Activated T-cell treated with anti-CD3 and anti-CD28 coated beads for 1 hour (primary cell): ENCODE results near the gene LOXL1.

ENCODE experiments used
- DNase-seq: peaks from one replicate; pipeline ENCODE4 v3.0.0-alpha.2; 2020; ENCODE audit warnings: low read depth

The LOXL1 gene

DNA sequence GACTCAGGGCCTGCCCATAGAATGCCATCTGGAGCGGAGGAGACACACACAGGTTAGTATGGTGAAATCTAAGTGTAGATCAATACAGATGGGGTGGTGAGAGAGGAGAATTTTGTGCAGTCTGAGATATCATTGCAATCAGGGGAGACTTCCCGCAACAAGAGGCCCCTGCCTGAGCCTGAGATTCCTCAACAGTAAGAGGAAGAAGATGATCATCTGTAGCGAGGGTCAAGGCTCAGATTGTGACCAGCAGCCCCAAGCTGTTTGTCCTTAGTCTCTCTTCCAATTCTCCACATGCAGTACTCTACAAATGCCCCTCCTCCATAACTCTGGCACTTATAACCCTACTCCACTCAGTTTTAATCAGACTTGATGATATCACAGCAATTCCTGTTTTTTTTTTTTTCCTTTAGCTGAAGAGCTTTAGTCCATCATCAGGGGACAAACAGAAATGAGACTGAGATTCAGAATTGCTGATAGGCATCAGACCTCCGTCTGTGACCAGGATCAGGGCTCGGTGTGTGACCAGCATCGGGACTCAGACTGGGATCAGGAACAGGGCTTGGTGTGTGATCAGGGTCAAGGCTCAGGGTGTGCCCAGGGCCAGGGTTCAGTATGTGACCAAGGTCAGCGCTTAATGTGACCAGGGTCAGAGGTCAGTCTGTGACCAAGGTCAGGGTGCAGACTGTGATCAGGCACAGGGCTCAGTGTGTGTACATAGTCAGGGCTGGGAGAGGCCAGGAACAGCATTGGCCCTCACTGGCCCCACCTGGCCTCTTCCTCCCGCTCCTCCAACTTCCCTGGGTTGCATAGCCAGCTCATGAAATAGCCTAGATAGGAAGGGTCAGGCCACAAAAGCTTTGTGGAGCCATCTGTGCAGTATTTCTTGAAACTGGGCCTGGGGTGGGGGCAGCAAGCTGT, 14.1 kb downstream of the LOXL1 start:
- no peak for DNase-seq

DNA sequence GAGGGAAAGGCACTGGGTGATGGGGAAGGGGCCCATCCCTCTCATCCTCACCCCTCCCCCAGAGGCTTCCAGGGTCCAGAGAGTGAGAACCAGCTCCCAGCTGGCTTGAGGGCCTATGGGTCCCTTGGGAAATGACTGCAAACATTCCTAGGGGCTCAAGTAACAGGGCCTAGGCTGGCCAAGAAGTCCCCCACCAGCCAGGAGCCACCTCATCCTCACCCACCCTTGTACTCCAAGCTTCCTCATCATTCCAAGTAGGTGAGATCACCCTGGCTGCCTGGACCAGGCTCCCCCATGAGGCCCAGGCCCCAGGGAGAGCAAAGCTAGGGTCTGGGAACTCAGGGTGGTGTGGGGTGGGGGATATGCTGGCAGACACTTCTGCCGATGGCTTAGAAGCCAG, 14.8 kb downstream of the LOXL1 start:
- no peak for DNase-seq

DNA sequence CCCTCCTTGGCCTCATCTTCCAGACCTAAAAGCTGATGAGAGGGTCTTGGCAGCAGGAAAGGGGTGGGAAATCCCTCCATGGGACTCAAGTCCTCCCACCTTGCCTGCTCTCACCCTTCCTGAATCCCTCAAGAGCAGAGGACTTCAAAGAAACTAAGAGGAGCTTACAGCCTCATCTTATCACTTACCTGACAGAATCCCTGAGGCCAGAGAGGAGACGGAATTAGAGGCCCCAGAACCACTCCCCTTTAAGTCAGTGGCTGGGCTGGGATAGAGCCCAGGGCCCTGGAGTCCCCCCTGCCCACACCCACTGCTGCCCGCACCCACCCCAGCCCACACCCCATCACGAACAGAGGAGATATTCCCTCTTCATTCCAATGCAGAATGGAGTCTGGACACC, 15.2 kb downstream of the LOXL1 start:
- no peak for DNase-seq

DNA sequence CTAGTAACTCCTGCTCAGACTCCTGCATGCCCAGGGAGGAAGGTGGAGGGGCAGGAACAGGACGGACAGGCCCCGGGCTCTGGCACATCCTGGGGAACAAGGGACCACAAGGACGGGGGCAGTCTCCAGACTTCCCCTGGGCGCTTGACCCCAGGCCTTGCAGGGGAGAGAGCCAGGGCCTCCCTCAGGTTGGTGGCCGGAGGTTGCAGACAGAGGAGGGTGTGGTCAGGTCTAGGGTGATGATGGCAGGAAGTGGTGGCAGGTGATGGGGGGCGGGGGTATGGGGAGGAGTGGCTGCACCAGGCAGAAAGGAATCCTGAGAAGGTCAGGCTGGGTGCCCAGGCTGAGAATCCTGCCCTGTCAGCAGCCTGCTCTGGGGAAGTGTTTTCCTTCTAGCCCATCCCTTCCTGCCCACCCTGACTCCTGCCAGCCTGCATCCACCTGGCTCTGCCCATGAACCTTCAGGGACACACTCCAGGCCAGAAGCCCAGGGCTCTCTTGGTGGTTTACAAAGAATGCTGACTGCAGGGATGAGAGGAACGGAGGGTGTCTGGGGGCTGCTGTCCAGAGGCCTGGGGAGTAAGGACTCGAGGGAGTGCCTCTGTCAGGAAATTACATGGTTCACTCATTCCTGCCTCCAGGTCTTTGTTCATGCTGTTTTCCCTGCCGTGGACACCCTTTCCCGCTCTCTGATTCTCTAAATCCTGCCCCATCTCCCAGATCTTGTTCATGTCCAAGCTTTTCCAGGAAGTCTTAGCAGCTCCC, 15.8 kb downstream of the LOXL1 start:
- DNase-seq, result no peak

DNA sequence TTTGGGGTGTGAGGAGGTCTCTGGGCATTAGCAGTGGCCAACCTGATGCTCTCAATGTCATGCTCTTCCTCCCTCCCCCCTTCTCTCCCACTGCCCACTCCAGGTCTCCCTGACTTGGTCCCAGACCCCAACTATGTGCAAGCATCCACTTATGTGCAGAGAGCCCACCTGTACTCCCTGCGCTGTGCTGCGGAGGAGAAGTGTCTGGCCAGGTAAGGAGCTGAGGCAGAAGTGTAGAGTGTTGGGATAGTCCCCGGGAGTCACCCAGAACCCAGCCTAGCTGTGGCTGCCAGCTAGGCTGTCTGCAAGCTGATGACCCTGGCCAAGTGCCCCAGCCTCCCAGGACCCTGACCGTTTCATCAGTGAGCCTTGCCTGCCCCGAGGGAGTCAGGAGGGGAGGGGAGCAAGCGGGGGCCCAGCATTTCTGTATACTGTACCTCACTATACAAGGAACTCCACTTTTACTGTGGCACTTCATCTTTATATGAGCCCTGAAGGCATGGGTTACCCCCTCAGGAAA, 16.5 kb downstream of the LOXL1 start:
- DNase-seq, result no peak

DNA sequence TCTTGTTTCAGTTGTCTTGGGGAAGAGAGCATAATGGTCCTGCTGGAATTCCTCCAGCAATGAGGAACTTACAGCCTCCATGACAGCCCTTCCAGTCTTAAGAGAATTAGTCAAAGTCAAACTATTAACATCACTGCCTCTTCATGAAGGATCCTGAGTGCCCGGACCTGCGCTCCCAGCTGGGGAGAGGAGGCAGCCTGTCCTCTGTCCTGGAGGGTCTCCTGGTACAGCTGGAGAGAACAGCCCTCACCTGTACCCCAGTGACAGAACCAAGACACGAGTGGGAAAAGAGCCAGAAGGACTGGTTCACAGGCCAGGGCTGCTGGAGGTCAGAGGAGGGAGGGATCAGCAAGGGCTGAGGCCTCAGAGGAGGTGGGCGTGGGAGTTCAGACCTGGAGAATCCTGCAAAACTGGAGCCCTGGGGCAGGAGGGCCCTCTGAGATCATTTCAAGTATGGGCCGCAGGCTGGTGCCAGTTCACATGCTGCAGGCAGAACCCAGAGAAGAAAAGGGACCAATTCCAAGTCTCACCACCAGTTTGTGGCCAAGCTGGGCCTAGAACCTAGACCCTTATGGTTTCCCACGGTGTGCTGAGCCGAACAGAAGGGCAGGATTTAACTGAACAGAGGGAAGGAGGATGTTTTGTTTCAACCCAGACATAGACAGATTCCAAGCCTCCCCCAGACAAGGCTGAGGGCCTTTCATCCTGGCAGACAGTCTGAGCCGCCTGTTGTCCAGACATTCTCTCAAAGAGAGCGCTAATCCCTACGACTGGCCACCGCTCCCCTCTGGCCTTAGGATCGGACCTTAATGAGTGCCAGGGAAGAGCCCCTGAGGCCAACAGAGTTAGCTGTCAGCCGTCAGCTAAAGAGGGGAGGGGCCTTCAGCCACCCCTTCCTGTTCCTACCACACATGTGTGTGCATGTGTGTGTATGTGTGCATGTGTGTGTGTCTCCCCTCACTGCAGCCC, 18.2 kb downstream of the LOXL1 start:
- DNase-seq, result no peak

DNA sequence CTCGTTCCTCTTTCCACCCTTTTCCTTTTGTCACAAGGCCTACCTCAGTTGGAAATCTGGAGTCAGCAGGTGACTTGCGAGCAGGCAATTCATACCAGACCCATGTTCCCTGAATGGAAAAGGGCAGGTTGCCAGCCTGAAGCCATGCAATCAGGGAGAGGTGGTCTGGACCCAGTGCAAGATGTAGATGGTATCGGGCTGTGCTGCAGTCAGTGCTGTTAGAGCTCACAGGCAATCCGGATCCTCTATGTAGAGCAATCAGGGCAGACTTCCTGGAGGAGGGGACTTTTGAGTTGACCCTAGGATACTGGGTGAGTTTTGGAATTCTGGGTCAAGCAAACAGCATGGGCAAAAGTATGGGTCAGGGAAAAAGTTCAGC, 18.9 kb downstream of the LOXL1 start:
- no peak for DNase-seq

DNA sequence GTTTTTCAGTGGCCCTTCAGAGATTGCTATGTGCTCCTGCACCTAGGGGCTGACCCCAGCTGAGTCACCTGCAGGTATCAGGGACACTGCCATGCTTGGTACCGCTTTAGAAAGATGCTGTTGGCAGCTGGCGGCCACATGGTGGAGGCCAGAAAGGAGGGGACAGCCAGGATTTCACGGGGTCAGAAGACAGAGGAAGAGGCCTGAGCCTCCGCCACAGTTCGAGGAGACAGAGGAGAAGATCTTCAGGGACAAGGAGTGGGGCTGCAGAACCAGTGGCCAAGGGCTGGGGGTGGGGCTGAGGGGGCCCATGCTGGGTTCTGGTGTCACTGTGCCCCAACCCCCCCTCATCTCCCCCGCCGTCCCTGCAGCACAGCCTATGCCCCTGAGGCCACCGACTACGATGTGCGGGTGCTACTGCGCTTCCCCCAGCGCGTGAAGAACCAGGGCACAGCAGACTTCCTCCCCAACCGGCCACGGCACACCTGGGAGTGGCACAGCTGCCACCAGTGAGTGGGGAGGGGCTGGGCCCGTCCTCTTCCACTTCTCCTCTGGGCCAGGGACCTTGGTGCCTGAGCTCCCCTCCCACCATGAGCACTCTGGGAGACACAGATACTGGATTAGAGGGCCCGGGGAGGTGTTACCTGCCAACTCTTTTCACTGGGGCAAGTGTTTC, 19.9 kb downstream of the LOXL1 start:
- DNase-seq, result no peak

DNA sequence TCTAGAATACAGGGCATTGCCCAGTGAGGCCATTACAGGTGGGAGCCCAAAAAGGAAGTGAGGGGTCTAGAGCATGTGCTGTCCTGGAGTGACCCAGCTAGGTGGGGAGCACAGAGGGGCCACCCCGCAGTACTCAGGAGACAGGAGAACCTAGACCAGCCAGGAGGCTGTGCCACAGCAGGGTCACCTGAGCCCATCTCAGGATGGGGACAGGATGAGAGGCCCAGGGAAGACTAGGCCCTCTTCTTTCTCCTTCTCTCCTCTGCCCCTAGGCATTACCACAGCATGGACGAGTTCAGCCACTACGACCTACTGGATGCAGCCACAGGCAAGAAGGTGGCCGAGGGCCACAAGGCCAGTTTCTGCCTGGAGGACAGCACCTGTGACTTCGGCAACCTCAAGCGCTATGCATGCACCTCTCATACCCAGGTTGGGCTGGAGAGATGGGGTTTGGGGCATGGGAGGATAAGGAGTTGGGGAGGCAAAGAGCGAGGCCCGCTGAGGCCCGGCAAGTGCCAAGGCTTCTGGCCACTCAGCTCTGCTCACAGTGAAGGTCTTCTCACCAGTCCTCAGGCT, 20.6 kb downstream of the LOXL1 start:
- no peak for DNase-seq

DNA sequence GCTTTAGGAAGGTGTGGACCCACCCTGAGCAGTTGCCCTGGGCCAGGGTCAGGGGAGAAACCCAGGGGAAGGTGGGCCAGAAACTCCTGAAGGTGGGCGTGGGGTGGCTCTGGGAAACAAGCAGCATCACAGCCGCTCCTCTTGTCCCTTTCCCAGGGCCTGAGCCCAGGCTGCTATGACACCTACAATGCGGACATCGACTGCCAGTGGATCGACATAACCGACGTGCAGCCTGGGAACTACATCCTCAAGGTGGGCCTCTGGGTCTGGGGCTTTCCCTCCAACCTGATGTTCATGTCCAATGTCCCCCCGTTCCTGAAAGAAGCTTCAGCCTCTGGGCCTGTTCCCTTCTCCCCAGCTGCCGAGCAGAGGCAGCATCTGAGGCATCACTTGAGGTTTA, 21.4 kb downstream of the LOXL1 start:
- DNase-seq, result no peak

DNA sequence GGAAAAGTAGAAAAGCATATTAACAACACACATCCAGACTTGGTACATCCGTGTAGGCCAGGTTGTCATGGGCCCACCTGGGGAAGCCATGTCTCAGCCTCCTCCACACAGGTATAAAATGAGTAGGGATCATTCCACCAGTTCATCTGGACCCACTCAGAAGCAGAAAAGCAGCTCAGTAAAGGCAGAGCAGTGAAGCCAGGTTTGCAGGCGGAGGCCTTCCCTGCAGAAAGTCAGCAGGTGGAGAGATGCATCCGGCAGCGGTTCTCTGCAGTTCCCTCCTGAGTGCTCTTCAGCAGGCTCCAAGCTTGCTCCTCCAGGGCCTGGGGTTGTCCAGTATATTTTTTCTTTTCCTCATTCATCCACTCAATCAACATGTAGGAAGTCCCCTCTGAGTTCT, 22.1 kb downstream of the LOXL1 start:
- DNase-seq, result no peak

DNA sequence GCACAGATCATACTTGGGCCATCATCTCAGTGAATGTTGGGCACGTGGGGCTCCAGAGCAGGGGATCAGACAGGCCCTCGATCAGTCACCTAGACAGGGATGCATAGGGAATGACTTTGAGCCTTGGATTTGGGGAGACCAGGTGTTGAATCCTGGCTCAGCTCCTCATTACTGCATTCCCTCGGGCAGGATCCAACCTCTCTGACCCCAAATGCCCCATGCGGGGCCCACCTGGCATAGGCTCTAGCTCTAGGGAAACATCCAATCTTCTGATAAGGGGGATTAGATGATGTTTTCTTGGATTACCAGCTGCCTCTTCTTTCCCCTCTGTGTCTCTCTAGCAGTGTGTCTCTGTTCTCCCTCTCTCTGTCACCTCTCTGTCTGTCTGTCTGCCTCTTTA, 22.7 kb downstream of the LOXL1 start:
- no peak for DNase-seq

DNA sequence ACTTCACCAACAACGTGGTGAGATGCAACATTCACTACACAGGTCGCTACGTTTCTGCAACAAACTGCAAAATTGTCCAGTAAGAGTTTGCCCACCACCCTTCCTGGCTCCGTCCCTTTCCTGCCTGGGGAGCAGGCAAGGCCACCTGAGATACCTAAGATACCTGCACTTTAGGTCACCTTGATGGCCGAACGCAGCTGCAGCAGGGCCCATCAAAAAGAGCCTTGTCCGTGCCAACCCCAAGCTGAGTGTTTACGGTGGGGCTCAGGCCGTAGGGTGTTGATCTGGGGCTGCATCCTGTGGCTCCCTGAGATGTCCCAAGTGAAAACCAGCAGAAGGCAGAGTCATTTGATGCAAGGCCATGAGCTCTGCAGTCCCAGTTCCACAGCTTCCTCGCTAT, 23.2 kb downstream of the LOXL1 start:
- no peak for DNase-seq

DNA sequence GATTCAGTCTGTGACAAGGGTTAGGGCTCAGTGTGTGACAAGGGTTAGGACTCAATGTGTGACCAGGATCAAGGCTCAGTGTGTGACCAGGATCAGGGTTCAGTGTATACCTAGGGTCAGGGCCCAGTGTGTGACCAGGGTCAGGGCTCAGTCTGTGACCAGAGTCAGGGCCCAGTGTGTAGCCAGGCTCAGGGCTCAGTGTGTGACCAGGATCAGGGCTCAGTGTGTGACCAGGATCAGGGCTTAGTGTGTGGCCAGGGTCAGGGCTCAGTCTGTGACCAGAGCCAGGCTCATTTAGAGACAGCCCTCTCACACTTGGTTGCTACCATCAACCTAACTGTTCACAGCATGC, 24.2 kb downstream of the LOXL1 start:
- no peak for DNase-seq

DNA sequence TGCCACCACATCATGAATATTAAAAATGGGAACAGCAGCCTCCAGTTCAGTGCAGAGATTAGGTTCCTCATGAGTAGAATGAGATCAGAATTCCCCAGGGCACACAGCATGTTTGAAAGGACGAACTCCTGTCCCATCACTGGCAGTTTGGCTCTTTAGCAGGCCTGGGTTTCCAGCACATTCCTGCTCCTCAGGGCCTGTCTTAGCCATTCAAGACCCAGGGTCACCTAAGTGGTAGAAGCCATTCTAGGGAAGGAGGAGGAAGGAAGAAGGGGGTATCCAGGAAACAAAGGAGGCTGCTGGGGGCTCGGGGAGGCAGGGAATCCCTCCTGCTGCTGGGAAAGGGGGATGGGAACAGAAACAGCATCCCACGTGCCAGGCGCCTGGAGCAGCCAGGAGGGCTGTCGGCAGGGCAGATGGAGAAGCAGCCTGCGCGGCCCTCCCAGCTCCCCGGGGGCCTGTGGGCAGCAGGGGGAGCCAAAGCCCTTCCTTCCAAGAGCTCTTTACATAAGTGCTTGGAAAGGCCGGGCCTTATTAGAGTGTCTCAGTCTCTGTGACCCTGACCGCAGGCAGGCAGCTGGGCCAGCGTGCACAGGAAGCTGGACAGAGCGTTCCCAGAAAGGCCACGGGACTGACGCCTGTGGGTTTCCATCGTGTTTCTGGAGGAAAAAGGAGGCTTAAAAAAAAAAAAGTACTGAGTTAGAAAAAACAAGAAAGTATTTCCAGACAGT, 24.7 kb downstream of the LOXL1 start:
- peak; percentile 67 for DNase-seq

DNA sequence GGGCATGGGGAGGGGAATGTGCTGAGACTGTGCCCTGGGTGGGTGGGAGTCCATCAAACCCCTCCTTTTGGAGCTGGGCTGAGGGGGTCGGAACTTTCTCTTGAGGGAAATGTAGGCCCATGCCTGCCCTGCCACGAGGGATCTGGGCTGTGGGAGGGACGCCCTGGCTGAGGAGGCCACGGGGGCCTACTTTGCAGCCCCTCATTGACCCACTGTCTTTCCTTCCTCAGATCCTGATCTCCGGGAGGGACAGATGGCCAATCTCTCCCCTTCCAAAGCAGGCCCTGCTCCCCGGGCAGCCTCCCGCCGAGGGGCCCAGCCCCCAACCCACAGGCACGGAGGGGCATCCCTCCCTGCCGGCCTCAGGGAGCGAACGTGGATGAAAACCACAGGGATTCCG, 25.3 kb downstream of the LOXL1 start:
- DNase-seq, result no peak

DNA sequence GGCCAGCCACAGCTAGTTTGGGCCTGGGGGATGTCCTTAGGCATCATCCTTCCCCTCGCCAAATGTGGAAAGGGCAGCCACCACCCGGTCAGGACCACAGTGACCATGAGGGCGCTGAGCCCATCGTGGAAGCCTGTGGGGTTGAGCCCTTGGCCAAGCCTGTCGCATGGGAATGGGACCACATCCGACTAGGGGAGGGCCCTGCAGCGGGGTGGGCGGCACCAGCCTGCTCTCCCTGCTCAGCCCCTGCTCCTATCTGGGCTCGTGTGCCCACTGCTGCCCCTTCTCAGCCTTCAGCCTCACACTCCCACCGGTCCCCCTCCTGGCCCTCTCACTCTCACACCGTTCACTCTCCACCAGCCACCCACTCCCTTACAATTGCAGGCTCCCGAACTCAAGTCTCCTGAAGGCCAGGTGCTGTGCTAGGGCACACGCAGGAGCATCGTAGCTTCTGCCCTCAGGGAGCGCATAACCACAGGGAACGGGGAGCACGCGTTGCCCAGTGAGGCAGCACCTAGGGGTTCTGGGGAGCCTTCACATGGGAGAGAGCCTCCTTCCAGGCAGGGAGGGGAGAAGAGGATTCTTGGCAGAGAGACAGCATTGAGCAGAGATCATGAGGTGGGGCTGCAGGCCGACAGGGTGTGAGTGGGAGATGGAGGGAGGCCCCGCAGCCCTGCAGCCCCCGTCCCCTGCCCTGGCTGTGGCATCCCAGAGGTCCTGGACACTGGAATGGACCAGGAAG, 26.1 kb downstream of the LOXL1 start:
- DNase-seq, result no peak

DNA sequence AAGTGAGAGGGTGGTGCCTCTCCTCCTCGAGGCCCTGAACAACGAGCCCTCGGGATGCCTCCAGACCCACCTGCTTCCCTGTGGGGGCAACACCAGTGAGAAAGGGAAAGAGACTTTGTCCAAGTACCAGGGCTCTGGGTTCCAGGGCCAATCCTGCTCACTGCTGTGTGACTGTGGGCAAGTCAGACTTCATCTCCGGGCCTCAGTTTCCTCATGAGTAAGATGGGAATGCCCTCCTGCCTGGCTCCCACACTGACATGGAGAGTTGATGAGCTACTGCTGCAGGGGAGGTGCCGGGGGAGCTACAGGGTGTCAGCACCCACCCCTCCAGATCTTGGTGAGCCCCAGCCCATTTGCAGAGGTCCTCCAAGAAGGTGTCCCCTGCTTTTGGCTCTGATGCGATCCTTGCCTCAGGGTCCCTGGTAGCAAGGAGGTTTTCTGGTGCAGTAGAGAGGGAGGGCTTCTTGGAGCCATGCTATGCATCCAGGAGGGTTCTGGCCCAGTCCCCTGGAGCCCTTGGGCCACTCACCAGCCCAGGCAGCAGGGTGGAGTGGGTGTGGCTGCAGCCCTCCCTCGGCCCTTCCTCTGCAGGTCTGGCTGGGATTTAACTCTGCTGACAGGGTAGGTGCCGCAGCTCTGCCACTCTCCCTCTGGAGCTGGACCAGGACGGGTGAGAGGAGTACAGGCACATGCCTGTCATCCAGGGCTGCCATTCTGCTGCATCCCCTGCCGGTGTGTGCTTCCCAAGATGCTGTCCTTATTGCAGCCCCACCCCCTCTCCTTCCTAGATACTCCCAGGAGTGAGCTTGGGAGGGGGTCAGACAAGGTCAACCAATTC, 26.9 kb downstream of the LOXL1 start:
- DNase-seq, result no peak
